ENCODE results near the gene MIPEP.
"Not testable (repeated sequence)": the region's sequence is repeated elsewhere in the genome, so short reads cannot be mapped to it uniquely, and the experiment has no call there.

MIPEP gene

GRCh38 chr13:23888658-23889614, at the start of gene MIPEP:
Gene MIPEP (minus strand): TSS chr13:23889400. CDS start chr13:23889320, 80 bp downstream.
- DNase-seq (ENCODE audit: low read depth in 1 of 2, low spot score in 1 of 2) = peak; percentile 84 to 88

GRCh38 chr13:23934520-23934919, 45.3 kb upstream of the MIPEP start:
- DNase-seq (ENCODE audit: low read depth in 1 of 2, low spot score in 1 of 2) = no peak

GRCh38 chr13:23928985-23929384, 39.8 kb upstream of the MIPEP start:
- DNase-seq (ENCODE audit: low read depth in 1 of 2, low spot score in 1 of 2) = no peak

GRCh38 chr13:23923031-23923430, 33.8 kb upstream of the MIPEP start:
- no peak for DNase-seq (ENCODE audit: low read depth in 1 of 2, low spot score in 1 of 2)

- DNase-seq (ENCODE audit: low read depth in 1 of 2, low spot score in 1 of 2) = no peak
Observed at GRCh38 chr13:23922005-23922932, 33.1 kb upstream of the MIPEP start.

- peak in 1 of 2 donors; percentile 4 for DNase-seq (ENCODE audit: low read depth in 1 of 2, low spot score in 1 of 2)
Observed at GRCh38 chr13:23921451-23921888, 32.3 kb upstream of the MIPEP start.

- no peak for DNase-seq (ENCODE audit: low read depth in 1 of 2, low spot score in 1 of 2)
Observed at GRCh38 chr13:23919006-23919405, 29.8 kb upstream of the MIPEP start.

GRCh38 chr13:23918208-23918607, 29.0 kb upstream of the MIPEP start:
- DNase-seq (ENCODE audit: low read depth in 1 of 2, low spot score in 1 of 2) = no peak

- no peak for DNase-seq (ENCODE audit: low read depth in 1 of 2, low spot score in 1 of 2)
Observed at GRCh38 chr13:23915308-23915707, 26.1 kb upstream of the MIPEP start.

GRCh38 chr13:23912469-23912868, 23.3 kb upstream of the MIPEP start:
- no peak for DNase-seq (ENCODE audit: low read depth in 1 of 2, low spot score in 1 of 2)

- no peak for DNase-seq (ENCODE audit: low read depth in 1 of 2, low spot score in 1 of 2)
Observed at GRCh38 chr13:23909606-23910005, 20.4 kb upstream of the MIPEP start.

GRCh38 chr13:23905766-23906165, 16.6 kb upstream of the MIPEP start:
- DNase-seq (ENCODE audit: low read depth in 1 of 2, low spot score in 1 of 2) = no peak

GRCh38 chr13:23903906-23904280, 14.7 kb upstream of the MIPEP start:
- no peak for DNase-seq (ENCODE audit: low read depth in 1 of 2, low spot score in 1 of 2)

- DNase-seq (ENCODE audit: low read depth in 1 of 2, low spot score in 1 of 2) = no peak
Observed at GRCh38 chr13:23902975-23903905, 14.0 kb upstream of the MIPEP start.

- no peak for DNase-seq (ENCODE audit: low read depth in 1 of 2, low spot score in 1 of 2)
Observed at GRCh38 chr13:23901365-23901764, 12.2 kb upstream of the MIPEP start.

GRCh38 chr13:23899555-23899954, 10.4 kb upstream of the MIPEP start:
- DNase-seq (ENCODE audit: low read depth in 1 of 2, low spot score in 1 of 2) = peak in 1 of 2 donors; percentile 27

GRCh38 chr13:23898101-23898500, 8.9 kb upstream of the MIPEP start:
- DNase-seq (ENCODE audit: low read depth in 1 of 2, low spot score in 1 of 2) = no peak

GRCh38 chr13:23897452-23897919, 8.3 kb upstream of the MIPEP start, which contains the start of gene C1QTNF9B:
Gene C1QTNF9B (minus strand): TSS chr13:23897502.
- not testable (repeated sequence) for DNase-seq (ENCODE audit: low read depth in 1 of 2, low spot score in 1 of 2)

- DNase-seq (ENCODE audit: low read depth in 1 of 2, low spot score in 1 of 2) = not testable (repeated sequence)
Observed at GRCh38 chr13:23894746-23895145, 5.5 kb upstream of the MIPEP start.

GRCh38 chr13:23893791-23894190, 4.6 kb upstream of the MIPEP start:
- DNase-seq (ENCODE audit: low read depth in 1 of 2, low spot score in 1 of 2) = not testable (repeated sequence)
